HG03439 (cell line): Measurements from ENCODE around the gene GLIS1.

Source experiments
- ATAC-seq: cut with Tn5 transposase; IDR thresholded peaks from one replicate; pipeline ENCODE4 v1.9.1; 2021; ENCODE audit warnings: mild to moderate bottlenecking, moderate library complexity; ENCODE audit not compliant: unreplicated experiment

GLIS1 gene

DNA sequence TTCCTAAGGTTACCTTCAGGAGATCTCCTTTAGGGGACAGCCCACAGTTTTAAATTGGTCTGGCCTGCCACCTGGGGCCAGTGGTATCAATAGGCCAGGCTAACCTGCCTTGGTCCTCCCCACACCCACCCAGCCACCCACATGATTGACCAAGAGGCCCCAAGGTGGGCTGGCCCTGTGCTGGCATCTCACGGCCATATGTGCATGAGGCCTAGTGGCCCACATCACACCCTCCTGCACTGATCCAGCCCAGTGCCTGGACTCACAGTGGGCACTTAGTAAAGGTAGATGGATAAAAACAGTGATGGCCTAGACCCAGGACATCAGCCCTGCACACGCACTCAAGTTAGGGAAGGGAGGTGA is 197.7 kb downstream of the GLIS1 start:
- no peak for ATAC-seq

- no peak for ATAC-seq
These were observed 198.2 kb downstream of the GLIS1 start for GRCh38 chr1:53540604-53541262.

DNA sequence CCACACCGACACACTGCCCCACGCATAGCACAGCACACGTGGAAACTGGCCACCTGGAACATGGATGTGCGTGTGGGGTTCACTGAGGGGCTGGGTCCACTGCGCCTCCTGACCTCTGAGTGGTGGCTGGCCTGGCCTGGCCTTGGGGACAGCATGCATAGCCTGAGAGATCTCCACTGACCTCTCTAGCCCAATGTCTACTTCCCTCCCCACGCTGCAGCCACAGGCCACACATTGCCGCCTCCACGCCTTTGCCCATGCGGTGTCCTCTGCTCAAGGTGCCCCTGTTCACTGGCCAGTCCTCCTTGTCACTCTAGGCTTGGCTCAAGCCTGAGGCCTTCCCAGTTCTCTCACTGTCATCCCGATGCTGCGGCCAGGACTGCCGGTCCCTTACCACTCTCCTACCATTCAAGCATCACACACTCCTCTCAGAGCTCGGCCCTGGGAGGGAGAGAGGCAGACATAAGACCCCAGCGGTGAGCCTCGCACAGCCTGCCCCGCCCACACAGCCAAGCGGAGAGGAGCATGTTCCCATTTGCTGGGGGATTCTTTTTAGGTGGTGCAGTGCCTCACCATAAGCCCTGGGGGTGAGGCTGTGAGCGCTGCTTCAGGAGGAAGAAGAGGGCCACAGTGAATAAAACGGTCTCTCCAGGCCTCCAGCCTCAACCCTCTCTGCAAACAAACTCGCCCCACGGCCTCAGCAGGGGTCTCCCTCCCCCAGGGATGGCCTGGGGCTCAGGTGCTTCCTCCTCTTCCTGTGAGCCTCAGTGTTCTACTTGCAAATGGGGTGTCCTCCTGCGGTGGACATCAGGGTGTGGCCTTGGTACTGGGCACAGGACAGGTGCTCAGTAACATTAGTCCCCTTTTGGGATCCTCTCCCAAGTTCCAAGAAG is 199.0 kb downstream of the GLIS1 start:
- ATAC-seq: no peak

GRCh38 chr1:53539226-53539625 is 199.7 kb downstream of the GLIS1 start:
- ATAC-seq: no peak

GRCh38 chr1:53536606-53537005 is 202.4 kb downstream of the GLIS1 start:
- ATAC-seq: no peak

DNA sequence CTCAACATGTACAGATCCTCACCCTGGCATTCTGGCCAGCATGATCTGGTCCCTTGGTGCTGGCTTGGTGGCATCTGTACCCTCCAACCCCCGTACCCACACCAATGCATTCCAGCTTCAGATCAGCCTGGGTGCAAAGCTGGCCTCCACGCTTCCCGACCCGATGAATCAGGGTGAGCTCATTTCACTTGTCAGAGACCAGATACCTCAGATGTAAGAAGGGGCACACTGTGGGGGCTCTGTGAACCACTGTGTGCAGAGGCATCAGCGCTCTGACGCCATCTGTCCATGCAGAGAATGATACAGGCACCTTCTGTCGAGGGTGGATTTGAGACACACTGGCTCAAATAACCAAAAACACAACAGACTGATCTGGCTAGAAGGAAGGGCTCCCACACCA is 203.1 kb downstream of the GLIS1 start:
- ATAC-seq: no peak

DNA sequence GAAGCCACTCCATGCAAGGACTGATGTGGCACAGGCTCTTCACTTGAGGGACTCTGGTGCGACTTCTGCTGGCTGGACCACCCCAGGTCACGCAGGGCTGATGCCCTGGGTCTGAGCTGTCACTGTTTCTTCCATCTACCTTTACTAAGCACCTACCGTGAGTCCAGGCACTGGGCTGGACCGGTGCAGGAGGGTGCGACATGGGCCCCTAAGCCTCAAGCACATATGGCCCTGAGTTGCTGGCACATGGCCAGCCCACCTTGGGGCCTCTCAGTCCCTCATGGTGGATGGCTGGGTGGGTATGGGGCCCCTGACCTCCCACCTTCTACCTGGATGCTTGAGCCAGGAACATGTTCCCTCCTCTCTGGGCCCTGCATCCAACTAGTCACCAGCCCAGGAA is 203.7 kb downstream of the GLIS1 start:
- no peak for ATAC-seq

- ATAC-seq: no peak
These were observed 206.1 kb downstream of the GLIS1 start for GRCh38 chr1:53532912-53533311.

DNA sequence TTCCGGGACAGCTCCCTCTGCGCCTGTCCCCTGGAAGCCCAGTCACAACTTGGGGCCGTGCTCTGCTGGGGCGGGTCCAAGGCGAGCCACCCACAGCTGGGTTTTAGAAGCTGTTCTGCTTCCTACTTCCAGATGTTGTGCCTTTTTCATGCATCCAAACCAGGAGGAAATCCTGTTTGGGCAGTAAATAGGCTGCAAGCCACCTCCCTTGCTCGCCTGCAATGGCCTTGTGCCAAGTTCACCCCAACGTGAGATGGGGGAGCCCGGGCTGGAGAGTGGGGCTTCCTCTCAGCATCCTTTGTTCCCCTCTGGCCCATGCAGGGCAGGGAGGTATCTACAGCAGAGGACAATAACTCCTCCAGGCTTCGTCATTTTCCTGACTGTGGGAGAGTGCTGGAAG is 206.6 kb downstream of the GLIS1 start:
- no peak for ATAC-seq

DNA sequence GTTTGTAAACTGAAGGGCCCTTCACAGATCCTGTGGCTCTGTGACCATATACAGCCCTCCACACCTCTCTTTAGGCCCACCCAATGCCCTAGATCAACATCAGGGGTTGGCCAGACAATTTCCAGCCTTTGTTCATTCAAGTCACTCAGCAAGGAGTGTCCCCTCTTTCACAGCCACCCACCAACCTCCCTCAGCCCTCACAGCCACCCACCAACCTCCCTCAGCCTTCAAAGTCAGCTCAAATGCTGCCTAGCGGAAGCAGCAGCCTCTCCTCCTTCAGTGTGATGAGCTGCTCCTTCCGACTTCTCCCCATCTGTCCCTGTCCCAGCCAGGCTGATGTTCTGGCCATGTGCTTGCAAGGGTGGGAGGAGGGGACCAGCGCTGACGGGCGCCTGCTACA is 208.4 kb downstream of the GLIS1 start:
- no peak for ATAC-seq

DNA sequence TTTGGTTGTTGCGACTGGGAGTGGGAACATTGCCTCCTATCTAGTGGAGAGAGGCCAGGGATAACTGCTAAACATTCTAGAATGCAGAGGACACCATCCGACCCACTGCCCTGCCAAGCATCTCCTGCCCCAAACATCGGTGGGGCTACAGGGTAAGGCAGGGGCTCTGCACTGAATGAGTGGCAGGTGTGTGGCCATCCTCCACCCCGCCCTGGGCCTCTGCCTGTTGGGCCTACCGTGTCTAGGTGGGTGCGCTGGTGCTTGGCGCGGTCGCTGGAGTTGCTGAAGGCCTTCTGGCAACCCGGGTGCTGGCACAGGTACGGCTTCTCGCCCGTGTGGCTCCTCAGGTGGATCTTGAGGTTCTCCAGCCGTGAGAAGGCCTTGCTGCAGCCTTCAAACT is 209.4 kb downstream of the GLIS1 start:
- no peak for ATAC-seq

- ATAC-seq: no peak
These were observed 211.6 kb downstream of the GLIS1 start for GRCh38 chr1:53527368-53527767.

DNA sequence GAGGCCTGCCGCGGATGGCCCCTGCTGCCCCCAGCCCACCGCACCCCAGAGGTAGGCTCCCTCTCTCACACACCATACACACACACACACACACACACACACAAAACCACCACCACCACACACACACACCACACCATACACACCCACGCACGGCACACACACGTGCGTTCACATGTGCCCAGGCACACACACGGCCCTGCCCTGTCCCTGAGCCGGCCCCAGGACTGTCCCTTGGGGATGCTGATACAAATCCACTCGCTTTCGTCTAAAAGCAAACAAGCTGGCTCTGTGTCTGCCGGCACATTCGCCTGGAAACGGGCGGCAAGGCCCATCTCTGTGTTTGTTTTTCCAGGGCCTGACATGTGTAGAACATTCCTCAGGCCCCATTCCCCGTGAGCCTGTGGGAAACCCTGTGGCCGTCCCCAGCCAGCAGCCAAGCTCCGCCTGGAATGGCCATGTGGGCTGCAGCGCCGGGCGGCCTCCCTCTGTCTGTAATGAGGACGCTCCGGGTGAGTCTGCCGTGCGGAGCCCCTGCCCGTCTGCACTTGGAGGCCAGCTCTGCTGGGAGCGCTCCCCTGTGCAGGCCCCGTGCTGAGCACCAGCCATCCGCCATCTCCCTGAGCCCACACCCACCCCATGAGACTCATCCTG is 212.4 kb downstream of the GLIS1 start:
- ATAC-seq: no peak

GRCh38 chr1:53525595-53525994 is 213.4 kb downstream of the GLIS1 start:
- no peak for ATAC-seq

DNA sequence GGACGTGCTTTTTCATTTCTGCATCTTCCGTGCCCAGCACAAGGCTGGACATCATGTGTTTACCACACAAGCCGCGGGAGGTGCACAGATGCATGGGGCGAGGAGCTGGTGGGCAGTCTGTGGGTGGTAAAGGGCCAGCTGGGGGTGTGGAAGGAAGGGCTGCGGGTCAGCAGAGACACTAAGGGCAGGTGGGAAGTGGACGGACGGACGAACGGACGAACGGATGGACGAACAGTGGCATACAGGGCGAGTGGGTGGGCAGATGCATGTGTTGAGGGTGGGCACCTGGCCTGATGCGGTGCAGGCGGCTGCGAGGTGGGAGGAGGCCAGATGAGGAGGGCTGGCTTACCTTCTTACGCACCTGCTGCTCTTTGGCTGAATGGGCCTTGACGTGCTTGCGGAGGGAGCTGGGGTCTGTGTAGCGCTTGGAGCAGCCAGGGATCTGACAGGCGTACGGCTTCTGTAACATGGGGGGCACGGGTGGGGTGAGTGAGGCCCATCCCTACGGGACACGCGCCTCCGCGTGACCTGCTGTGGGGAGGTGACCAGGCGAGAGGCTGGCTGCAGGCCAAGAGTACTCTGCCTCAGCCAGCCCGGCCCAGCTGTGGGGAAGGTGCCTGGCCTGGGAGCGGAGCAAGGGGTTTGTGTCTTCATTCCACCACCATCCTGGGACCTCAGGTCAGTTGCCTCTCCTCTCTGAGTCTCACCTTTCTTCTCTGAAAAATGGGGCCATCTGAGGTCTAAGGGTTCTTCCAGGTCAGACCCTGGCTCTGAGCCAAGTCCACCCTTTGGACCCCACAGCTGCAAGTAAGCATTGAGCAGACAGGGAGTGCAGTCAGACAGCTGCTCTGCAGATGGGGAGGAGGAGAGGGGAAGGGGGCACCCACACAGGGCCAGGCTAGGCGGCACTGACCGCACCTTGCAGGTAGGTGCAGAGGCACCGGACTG is 214.3 kb downstream of the GLIS1 start:
- ATAC-seq: no peak

DNA sequence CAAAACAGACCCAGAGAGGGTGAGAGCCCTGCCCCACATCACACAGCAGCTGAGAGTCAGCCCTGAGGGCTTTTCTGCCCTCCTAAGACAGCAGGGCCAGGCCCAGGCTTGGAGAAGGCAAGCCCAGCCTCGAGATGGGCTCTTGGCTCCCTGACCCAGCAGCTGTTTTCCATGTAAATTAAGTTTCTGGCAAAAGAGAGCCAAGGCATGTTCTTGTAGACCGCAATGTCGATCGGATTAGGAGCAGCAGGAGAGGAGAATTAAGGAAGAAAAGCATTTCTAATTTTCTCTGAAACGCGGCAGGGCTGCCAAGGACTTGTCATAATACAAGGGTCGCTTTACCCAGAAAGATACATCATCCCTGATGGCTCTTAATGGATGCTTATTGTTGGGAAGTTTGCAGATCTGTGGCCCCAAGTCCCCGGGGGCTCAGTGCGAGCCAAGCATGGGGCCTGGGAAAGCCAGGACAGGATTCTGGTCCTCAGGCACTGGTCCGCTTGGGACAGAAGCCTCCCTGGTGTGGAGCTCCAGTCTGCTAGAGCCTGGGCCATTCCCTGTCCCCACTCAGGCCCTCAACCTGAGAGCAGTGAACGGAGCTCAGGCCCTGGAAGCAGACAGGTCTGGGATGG is 216.9 kb downstream of the GLIS1 start:
- no peak for ATAC-seq

DNA sequence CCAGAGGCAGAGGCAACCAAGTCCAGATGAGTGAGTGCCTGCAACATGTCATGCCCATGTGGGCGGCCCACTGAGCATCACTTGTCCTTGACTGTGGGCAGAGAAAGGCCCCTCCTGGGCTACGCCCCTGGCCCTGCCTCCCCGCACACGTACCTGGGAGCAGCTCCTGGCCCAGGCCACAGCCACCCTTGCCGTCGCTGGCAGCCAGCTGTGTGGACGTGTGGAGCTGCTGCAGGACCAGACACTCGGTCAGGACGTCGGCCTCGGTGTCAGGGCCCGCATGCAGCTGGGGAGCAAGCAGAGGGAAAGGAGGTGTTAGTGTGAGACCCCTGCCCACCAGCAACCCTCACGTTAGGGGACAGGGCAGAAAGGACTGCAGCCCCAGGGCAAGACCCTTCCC is 218.5 kb downstream of the GLIS1 start:
- ATAC-seq: no peak

DNA sequence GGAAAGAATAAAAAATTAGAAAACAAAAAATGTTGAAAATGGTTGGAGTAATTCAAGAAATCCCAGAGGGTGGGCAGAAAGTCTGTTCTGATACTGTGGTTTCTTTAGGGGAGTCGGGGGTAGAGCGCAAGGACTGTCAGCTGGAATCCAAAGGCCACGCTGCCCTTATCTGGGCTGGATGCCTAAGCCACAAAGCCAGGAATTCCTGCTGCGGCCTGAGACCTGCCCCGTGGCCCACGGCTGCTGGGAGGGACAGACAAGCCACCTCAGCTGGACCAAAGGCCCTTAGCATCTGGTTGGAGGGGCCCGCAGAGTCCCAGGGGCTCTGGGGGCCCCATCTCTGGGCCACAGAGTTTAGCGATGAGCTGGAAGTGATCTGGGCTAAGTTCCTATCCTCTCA is 219.5 kb downstream of the GLIS1 start:
- ATAC-seq: no peak

DNA sequence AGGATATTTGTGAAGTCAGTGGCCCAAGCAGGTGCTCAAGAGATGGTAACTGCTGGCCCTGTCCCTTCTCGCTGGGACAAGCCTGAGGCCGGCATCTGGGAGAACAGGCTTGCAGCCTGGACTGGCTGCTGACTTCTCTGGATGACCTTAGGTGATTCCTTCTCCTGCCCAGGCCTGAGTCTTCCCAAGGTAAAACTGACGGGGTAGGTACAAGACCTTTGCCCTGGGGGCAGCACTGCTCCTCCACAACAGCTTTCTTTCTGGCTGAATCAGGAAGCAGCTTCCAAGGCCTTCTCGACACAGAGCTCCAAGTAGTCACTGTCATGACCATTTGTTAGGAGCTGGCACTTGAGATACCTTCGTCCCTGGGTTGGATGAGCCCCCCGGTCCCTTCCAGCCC is 220.2 kb downstream of the GLIS1 start:
- ATAC-seq: no peak

DNA sequence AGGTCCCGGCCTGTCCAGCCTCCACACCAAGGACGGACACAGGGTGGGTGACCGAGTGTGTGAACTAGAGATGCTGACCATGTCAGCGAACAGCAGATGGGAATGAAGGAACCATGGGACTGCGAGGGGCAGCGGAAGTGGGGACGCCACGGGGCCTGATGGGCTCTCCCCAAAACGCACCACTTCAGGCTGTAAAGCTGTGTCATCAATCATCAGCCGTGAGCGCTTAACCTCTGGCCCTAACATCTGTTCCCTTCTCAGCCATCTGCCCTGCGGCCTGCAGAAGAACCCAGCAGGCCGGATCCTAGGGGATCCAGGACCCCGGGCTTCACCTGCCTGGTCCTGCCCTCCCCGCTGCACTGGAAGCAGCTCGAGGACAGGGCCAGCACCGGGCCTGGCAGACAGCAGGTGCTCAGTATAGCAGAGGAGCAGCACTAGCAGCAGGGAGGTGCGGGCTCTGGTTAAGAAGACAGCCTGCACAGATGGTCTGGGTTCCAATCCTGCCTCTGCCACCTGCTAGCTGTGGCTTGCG is 221.1 kb downstream of the GLIS1 start:
- no peak for ATAC-seq
